Duodenal mucosa (tissue), 2 donors: ENCODE measurements around the gene FAH.

ENCODE experiments used
- H3K27ac ChIP-seq: one replicate; pipeline ENCODE4 v1.7.0; 2013; ENCODE audit warnings: low read depth, low read length
- H3K27me3 ChIP-seq, 2 donors: one replicate each; pipeline ENCODE4 v1.7.0; 2013; ENCODE audit warnings: low read length in 2 of 2, control low read depth in 1 of 2; ENCODE audit not compliant: insufficient read depth in 2 of 2, control insufficient read depth in 1 of 2
- H3K36me3 ChIP-seq, 2 donors: one replicate each; pipeline ENCODE4 v1.7.0; 2013; ENCODE audit warnings: low read length in 2 of 2, control low read depth in 1 of 2; ENCODE audit not compliant: insufficient read depth in 2 of 2, control insufficient read depth in 1 of 2
- H3K4me1 ChIP-seq, 2 donors: one replicate each; pipeline ENCODE4 v1.7.0; 2013; ENCODE audit warnings: low read length in 2 of 2, control low read depth in 1 of 2; ENCODE audit not compliant: insufficient read depth in 2 of 2, control insufficient read depth in 1 of 2
- H3K4me3 ChIP-seq, 2 donors: one replicate each; pipeline ENCODE4 v1.7.0; 2013; ENCODE audit warnings: low read length in 2 of 2, low read depth in 1 of 2
- H3K9ac ChIP-seq, 2 donors: one replicate each; pipeline ENCODE4 v1.7.0; 2013; ENCODE audit warnings: low read length in 2 of 2, low read depth in 1 of 2
- H3K9me3 ChIP-seq, 2 donors: one replicate each; pipeline ENCODE4 v1.7.0; 2013; ENCODE audit warnings: low read length in 2 of 2, control low read depth in 1 of 2; ENCODE audit not compliant: control insufficient read depth in 1 of 2

The FAH gene

GRCh38 chr15:80156176-80156720 is 3.4 kb downstream of the FAH start:
- Histone ChIP-seq H3K36me3 (peaks cover 0 to 5% of the 10 kb centered on the region in 2 donors), H3K9me3 (no peaks in the 10 kb centered on the region), H3K27me3 (no peaks in the 10 kb centered on the region), H3K4me1 (peaks cover 31 to 43% of the 10 kb centered on the region in 2 donors), H3K27ac (no peak overlapping the region), H3K9ac (no peak overlapping the region), H3K4me3 (no peak overlapping the region)

GRCh38 chr15:80157215-80157614 is 4.4 kb downstream of the FAH start:
- no peak overlapping the region for H3K9ac ChIP-seq
- H3K27ac ChIP-seq, result no peak overlapping the region
- no peaks in the 10 kb centered on the region for H3K9me3 ChIP-seq
- peaks cover 0 to 6% of the 10 kb centered on the region in 2 donors for H3K36me3 ChIP-seq
- H3K27me3 ChIP-seq, result no peaks in the 10 kb centered on the region
- H3K4me3 ChIP-seq, result no peak overlapping the region
- peaks cover 40 to 53% of the 10 kb centered on the region in 2 donors for H3K4me1 ChIP-seq

GRCh38 chr15:80159301-80159700 is 6.5 kb downstream of the FAH start:
- Histone ChIP-seq H3K4me1 (peaks cover 39 to 53% of the 10 kb centered on the region in 2 donors), H3K4me3 (no peak overlapping the region), H3K9ac (no peak overlapping the region), H3K9me3 (no peaks in the 10 kb centered on the region), H3K27me3 (no peaks in the 10 kb centered on the region), H3K36me3 (peaks cover 8 to 23% of the 10 kb centered on the region in 2 donors), H3K27ac (no peak overlapping the region)

GRCh38 chr15:80159811-80160569 is 7.2 kb downstream of the FAH start:
- Histone ChIP-seq H3K9ac (no peak overlapping the region), H3K4me1 (peaks cover 34 to 46% of the 10 kb centered on the region in 2 donors), H3K36me3 (peaks cover 8 to 24% of the 10 kb centered on the region in 2 donors), H3K4me3 (no peak overlapping the region), H3K27ac (no peak overlapping the region), H3K27me3 (no peaks in the 10 kb centered on the region), H3K9me3 (no peaks in the 10 kb centered on the region)

- no peaks in the 10 kb centered on the region for H3K27me3 ChIP-seq
- H3K4me3 ChIP-seq, result peak overlapping the region in 1 of 2 donors; percentile 17
- H3K9ac ChIP-seq, result peak overlapping the region in 1 of 2 donors; percentile 26
- H3K4me1 ChIP-seq, result peaks cover 32 to 39% of the 10 kb centered on the region in 2 donors
- no peak overlapping the region for H3K27ac ChIP-seq
- no peaks in the 10 kb centered on the region for H3K9me3 ChIP-seq
- peaks cover 8 to 24% of the 10 kb centered on the region in 2 donors for H3K36me3 ChIP-seq
Observed at GRCh38 chr15:80160570-80161156, 7.9 kb downstream of the FAH start.

- no peak overlapping the region for H3K27ac ChIP-seq
- H3K9ac ChIP-seq, result no peak overlapping the region
- H3K36me3 ChIP-seq, result peaks cover 8 to 24% of the 10 kb centered on the region in 2 donors
Observed at GRCh38 chr15:80161468-80162016, 8.7 kb downstream of the FAH start.

GRCh38 chr15:80162059-80162554 is 9.3 kb downstream of the FAH start:
- Histone ChIP-seq H3K4me1 (peaks cover 32 to 37% of the 10 kb centered on the region in 2 donors), H3K36me3 (peaks cover 8 to 24% of the 10 kb centered on the region in 2 donors), H3K4me3 (peak overlapping the region in 1 of 2 donors; percentile 24), H3K27ac (no peak overlapping the region), H3K9me3 (no peaks in the 10 kb centered on the region), H3K27me3 (no peaks in the 10 kb centered on the region), H3K9ac (no peak overlapping the region)

More at GRCh38 chr15:80161468-80162016, 8.7 kb downstream of the FAH start:
- H3K4me3 ChIP-seq, result peak overlapping the region in 1 of 2 donors; percentile 24
- no peaks in the 10 kb centered on the region for H3K27me3 ChIP-seq
- H3K9me3 ChIP-seq, result no peaks in the 10 kb centered on the region
- H3K4me1 ChIP-seq, result peaks cover 32 to 37% of the 10 kb centered on the region in 2 donors

- Histone ChIP-seq H3K9ac (no peak overlapping the region), H3K27ac (no peak overlapping the region), H3K9me3 (no peaks in the 10 kb centered on the region), H3K36me3 (peaks cover 12 to 25% of the 10 kb centered on the region in 2 donors), H3K27me3 (no peaks in the 10 kb centered on the region), H3K4me3 (no peak overlapping the region), H3K4me1 (peaks cover 32 to 37% of the 10 kb centered on the region in 2 donors)
Observed at GRCh38 chr15:80163217-80163616, 10.4 kb downstream of the FAH start.

GRCh38 chr15:80163897-80164296 is 11.1 kb downstream of the FAH start:
- H3K9me3 ChIP-seq, result no peaks in the 10 kb centered on the region
- H3K4me3 ChIP-seq, result no peak overlapping the region
- peaks cover 17 to 26% of the 10 kb centered on the region in 2 donors for H3K36me3 ChIP-seq
- H3K4me1 ChIP-seq, result peaks cover 32 to 37% of the 10 kb centered on the region in 2 donors
- no peak overlapping the region for H3K27ac ChIP-seq
- H3K27me3 ChIP-seq, result no peaks in the 10 kb centered on the region
- no peak overlapping the region for H3K9ac ChIP-seq

GRCh38 chr15:80167936-80168335 is 15.1 kb downstream of the FAH start:
- Histone ChIP-seq H3K4me1 (peaks cover 4 to 6% of the 10 kb centered on the region in 2 donors), H3K36me3 (peaks cover 11 to 19% of the 10 kb centered on the region in 2 donors), H3K27ac (no peak overlapping the region)

More at GRCh38 chr15:80167936-80168335, 15.1 kb downstream of the FAH start:
- H3K9ac ChIP-seq, result no peak overlapping the region
- no peak overlapping the region for H3K4me3 ChIP-seq
- no peaks in the 10 kb centered on the region for H3K27me3 ChIP-seq
- H3K9me3 ChIP-seq, result no peaks in the 10 kb centered on the region
